ENCODE results near the gene TEAD1. TPM values are rescaled to one million over a fixed set of nuclear protein-coding genes. Genes with fewer than 3 reads are reported as not detected.

The TEAD1 gene
- total and polyA plus RNA-seq, 2 donors (not counting 1 experiment from before 2014, with no cell fraction given): 88.6 to 121 TPM

DNA sequence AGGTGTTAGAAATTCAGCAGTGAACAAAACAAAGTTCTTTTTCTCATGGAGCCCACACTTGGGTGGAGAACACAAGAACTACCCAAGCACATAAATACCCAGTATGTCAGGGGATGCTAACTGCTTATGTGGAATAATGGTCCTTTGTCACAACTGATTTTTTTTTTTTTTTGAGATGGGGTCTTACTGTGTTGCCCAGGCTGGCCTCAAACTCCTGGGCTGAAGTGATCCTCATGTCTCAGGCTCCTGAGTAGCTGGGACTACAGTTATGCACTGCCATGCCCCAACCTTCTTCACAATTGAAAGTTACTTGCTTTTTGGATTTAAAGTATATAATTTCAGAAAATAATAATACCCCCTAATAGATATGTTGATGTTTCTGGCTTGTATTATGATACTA is 212.3 kb downstream of the TEAD1 start:
- Histone ChIP-seq H3K4me1 (ENCODE audit: control insufficient read depth, extremely low read depth, insufficient read depth, low read length) (peaks cover 9% of the 10 kb centered on the region), H3K36me3 (ENCODE audit: control insufficient read depth, insufficient read depth, low read length) (peaks cover 14% of the 10 kb centered on the region), H3K27me3 (ENCODE audit: control insufficient read depth, insufficient read depth, low read length) (no peaks in the 10 kb centered on the region), H2AFZ (ENCODE audit: low read length) (no peak overlapping the region), H3K79me2 (ENCODE audit: control insufficient read depth, insufficient read depth, low read length) (peaks cover 4% of the 10 kb centered on the region), H3K9ac (ENCODE audit: insufficient read depth, low read length) (no peak overlapping the region), H3K9me3 (ENCODE audit: control insufficient read depth, insufficient read depth, low read depth, low read length) (no peaks in the 10 kb centered on the region), H3K4me3 (replicated peaks in 1 of 4; ENCODE audit: control extremely low read depth in 1 of 4, insufficient read depth in 1 of 4, low read depth in 3 of 4, low read length in 4 of 4) (no peak overlapping the region), H4K20me1 (ENCODE audit: control insufficient read depth, extremely low read depth, insufficient read depth, low read length) (no peaks in the 10 kb centered on the region), H3K4me2 (ENCODE audit: extremely low read depth, insufficient read depth, low read length) (no peak overlapping the region), H3K27ac (ENCODE audit: insufficient read depth, low read length) (no peak overlapping the region)
- DNase-seq (ENCODE audit: low read depth in 2 of 2): no peak
- TF ChIP-seq EZH2 (IDR thresholded peaks at IDR 0.05; ENCODE audit: low read length, missing control alignments): no peak
- TF ChIP-seq, protein P1, sequence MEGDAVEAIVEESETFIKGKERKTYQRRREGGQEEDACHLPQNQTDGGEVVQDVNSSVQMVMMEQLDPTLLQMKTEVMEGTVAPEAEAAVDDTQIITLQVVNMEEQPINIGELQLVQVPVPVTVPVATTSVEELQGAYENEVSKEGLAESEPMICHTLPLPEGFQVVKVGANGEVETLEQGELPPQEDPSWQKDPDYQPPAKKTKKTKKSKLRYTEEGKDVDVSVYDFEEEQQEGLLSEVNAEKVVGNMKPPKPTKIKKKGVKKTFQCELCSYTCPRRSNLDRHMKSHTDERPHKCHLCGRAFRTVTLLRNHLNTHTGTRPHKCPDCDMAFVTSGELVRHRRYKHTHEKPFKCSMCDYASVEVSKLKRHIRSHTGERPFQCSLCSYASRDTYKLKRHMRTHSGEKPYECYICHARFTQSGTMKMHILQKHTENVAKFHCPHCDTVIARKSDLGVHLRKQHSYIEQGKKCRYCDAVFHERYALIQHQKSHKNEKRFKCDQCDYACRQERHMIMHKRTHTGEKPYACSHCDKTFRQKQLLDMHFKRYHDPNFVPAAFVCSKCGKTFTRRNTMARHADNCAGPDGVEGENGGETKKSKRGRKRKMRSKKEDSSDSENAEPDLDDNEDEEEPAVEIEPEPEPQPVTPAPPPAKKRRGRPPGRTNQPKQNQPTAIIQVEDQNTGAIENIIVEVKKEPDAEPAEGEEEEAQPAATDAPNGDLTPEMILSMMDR (conservative IDR thresholded peaks at IDR 0.05 in 1 of 2, IDR thresholded peaks at IDR 0.05 in 1 of 2; ENCODE audit: low read depth in 1 of 2, low read length in 2 of 2): no peak

GRCh38 chr11:12888525-12889158 is 214.4 kb downstream of the TEAD1 start:
- H3K79me2 ChIP-seq (ENCODE audit: control insufficient read depth, insufficient read depth, low read length): peaks cover 9% of the 10 kb centered on the region
- H3K27ac ChIP-seq (ENCODE audit: insufficient read depth, low read length): peak overlapping the region; percentile 56
- no peak overlapping the region for H3K4me2 ChIP-seq (ENCODE audit: extremely low read depth, insufficient read depth, low read length)
- peaks cover 18% of the 10 kb centered on the region for H3K4me1 ChIP-seq (ENCODE audit: control insufficient read depth, extremely low read depth, insufficient read depth, low read length)
- no peaks in the 10 kb centered on the region for H3K27me3 ChIP-seq (ENCODE audit: control insufficient read depth, insufficient read depth, low read length)
- DNase-seq (ENCODE audit: low read depth in 2 of 2): peak; percentile 89 to 94
- no peaks in the 10 kb centered on the region for H3K9me3 ChIP-seq (ENCODE audit: control insufficient read depth, insufficient read depth, low read depth, low read length)
- TF ChIP-seq, protein P1 (conservative IDR thresholded peaks at IDR 0.05 in 1 of 2, IDR thresholded peaks at IDR 0.05 in 1 of 2; ENCODE audit: low read depth in 1 of 2, low read length in 2 of 2): peak; percentile 68 to 76
- no peak for TF ChIP-seq EZH2 (IDR thresholded peaks at IDR 0.05; ENCODE audit: low read length, missing control alignments)
- no peak overlapping the region for H3K4me3 ChIP-seq (replicated peaks in 1 of 4; ENCODE audit: control extremely low read depth in 1 of 4, insufficient read depth in 1 of 4, low read depth in 3 of 4, low read length in 4 of 4)
- no peaks in the 10 kb centered on the region for H4K20me1 ChIP-seq (ENCODE audit: control insufficient read depth, extremely low read depth, insufficient read depth, low read length)
- H3K36me3 ChIP-seq (ENCODE audit: control insufficient read depth, insufficient read depth, low read length): peaks cover 6% of the 10 kb centered on the region
- no peak overlapping the region for H2AFZ ChIP-seq (ENCODE audit: low read length)
- no peak overlapping the region for H3K9ac ChIP-seq (ENCODE audit: insufficient read depth, low read length)

DNA sequence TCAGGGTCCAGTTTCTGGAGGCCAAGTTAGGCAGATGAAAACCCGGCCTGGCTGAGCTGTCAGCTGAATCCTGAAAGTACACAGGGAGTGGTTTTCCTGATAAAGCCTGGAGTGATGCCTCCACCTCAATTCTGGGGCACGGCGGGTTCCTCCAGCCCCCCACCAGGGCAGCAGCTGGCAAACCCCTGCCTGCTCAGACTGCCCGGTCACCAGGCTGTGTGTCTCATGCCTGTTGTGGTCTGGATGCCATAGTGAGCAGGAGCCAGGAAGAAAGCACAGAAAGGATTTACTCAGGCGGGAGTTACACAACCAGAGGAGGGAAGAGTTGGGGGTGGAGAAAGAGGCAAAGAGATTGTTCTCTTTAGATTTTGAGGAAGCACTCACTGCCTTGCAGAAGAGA is 215.0 kb downstream of the TEAD1 start:
- Histone ChIP-seq H3K27me3 (ENCODE audit: control insufficient read depth, insufficient read depth, low read length) (no peaks in the 10 kb centered on the region), H3K79me2 (ENCODE audit: control insufficient read depth, insufficient read depth, low read length) (peaks cover 11% of the 10 kb centered on the region), H3K9ac (ENCODE audit: insufficient read depth, low read length) (no peak overlapping the region), H3K9me3 (ENCODE audit: control insufficient read depth, insufficient read depth, low read depth, low read length) (no peaks in the 10 kb centered on the region), H3K36me3 (ENCODE audit: control insufficient read depth, insufficient read depth, low read length) (peaks cover 8% of the 10 kb centered on the region), H3K27ac (ENCODE audit: insufficient read depth, low read length) (peak overlapping the region; percentile 56), H4K20me1 (ENCODE audit: control insufficient read depth, extremely low read depth, insufficient read depth, low read length) (no peaks in the 10 kb centered on the region), H3K4me3 (replicated peaks in 1 of 4; ENCODE audit: control extremely low read depth in 1 of 4, insufficient read depth in 1 of 4, low read depth in 3 of 4, low read length in 4 of 4) (no peak overlapping the region), H2AFZ (ENCODE audit: low read length) (no peak overlapping the region), H3K4me1 (ENCODE audit: control insufficient read depth, extremely low read depth, insufficient read depth, low read length) (peaks cover 22% of the 10 kb centered on the region), H3K4me2 (ENCODE audit: extremely low read depth, insufficient read depth, low read length) (no peak overlapping the region)
- no peak for TF ChIP-seq EZH2 (IDR thresholded peaks at IDR 0.05; ENCODE audit: low read length, missing control alignments)
- TF ChIP-seq, protein P1 (conservative IDR thresholded peaks at IDR 0.05 in 1 of 2, IDR thresholded peaks at IDR 0.05 in 1 of 2; ENCODE audit: low read depth in 1 of 2, low read length in 2 of 2): no peak
- peak; percentile 67 to 84 for DNase-seq (ENCODE audit: low read depth in 2 of 2)

All from fibroblast of lung (primary cell).